CD14-positive monocyte (primary cell): Measurements from ENCODE around the gene MAP1LC3B2. TPM values are rescaled to one million over a fixed set of nuclear protein-coding genes. Genes with fewer than 3 reads are reported as not detected.
A peak's percentile ranks its signal among the peaks of the same experiment; 100 is the strongest.

Experiments
- DNase-seq, 3 donors: peaks; one replicate each; pipeline ENCODE4 v3.0.0-alpha.2; 2011 to 2022
- H2AFZ ChIP-seq: 2 replicates; pipeline ENCODE4 v1.6.0; 2012; ENCODE audit warnings: mild to moderate bottlenecking, low read depth, low read length, inconsistent platforms; ENCODE audit not compliant: insufficient read depth, poor library complexity, severe bottlenecking
- H3K27ac ChIP-seq, 2 donors: 1 replicate in 1 of 2; 2 replicates in 1 of 2; pipeline ENCODE4 v1.5.1; 2012 to 2013; ENCODE audit warnings: low read length in 2 of 2, control low read depth in 1 of 2, inconsistent platforms in 1 of 2, low read depth in 1 of 2, mild to moderate bottlenecking in 1 of 2
- H3K27me3 ChIP-seq, 2 donors: one replicate each; pipeline versions ENCODE4 v1.6.0 to v1.6.1; 2011 to 2013; ENCODE audit warnings: low read length in 2 of 2; ENCODE audit not compliant: control insufficient read depth in 2 of 2, insufficient read depth in 2 of 2
- H3K36me3 ChIP-seq, 2 donors: replicated peaks in 1 of 2; 1 replicate in 1 of 2; 2 replicates in 1 of 2; pipeline versions ENCODE4 v1.5.1 to v1.6.1; 2012 to 2013; ENCODE audit warnings: low read length in 2 of 2, control low read depth in 1 of 2, inconsistent platforms in 1 of 2, mild to moderate bottlenecking in 1 of 2; ENCODE audit not compliant: insufficient read depth in 2 of 2, control insufficient read depth in 1 of 2
- H3K4me1 ChIP-seq, 2 donors: 1 replicate in 1 of 2; 2 replicates in 1 of 2; pipeline versions ENCODE4 v1.5.1 to v1.6.1; 2012 to 2013; ENCODE audit warnings: low read length in 2 of 2, control low read depth in 1 of 2, inconsistent platforms in 1 of 2, mild to moderate bottlenecking in 1 of 2, moderate library complexity in 1 of 2; ENCODE audit not compliant: insufficient read depth in 2 of 2, control insufficient read depth in 1 of 2
- H3K4me2 ChIP-seq: replicated peaks from 2 replicates; pipeline ENCODE3; 2012; ENCODE audit warnings: low read length, moderate library complexity, mild to moderate bottlenecking; ENCODE audit not compliant: poor library complexity, severe bottlenecking; ENCODE audit errors: extremely low read depth
- H3K4me3 ChIP-seq, 3 experiments: fragments of 200-600 bp in 1 of 3; sonication (generic) in 1 of 3; replicated peaks in 1 of 3; 1 replicate in 2 of 3; 2 replicates in 1 of 3; pipeline ENCODE4 v1.5.1; 2011 to 2013; ENCODE audit warnings: low read length in 3 of 3, mild to moderate bottlenecking in 3 of 3, control low read depth in 2 of 3, low read depth in 2 of 3, inconsistent platforms in 1 of 3, moderate library complexity in 1 of 3
- H3K79me2 ChIP-seq: 2 replicates; pipeline ENCODE4 v1.6.0; 2012; ENCODE audit warnings: mild to moderate bottlenecking, control low read depth, inconsistent platforms, low read length, moderate library complexity; ENCODE audit not compliant: insufficient read depth
- H3K9ac ChIP-seq: 2 replicates; pipeline ENCODE4 v1.6.0; 2017; ENCODE audit warnings: low read length, mild to moderate bottlenecking; ENCODE audit not compliant: insufficient read depth, poor library complexity, severe bottlenecking
- H3K9me3 ChIP-seq, 2 donors: replicated peaks in 1 of 2; 1 replicate in 1 of 2; 2 replicates in 1 of 2; pipeline versions ENCODE4 v1.5.1 to v1.6.1; 2012 to 2013; ENCODE audit warnings: low read length in 2 of 2, control low read depth in 1 of 2; ENCODE audit not compliant: control insufficient read depth in 1 of 2, insufficient read depth in 1 of 2
- H4K20me1 ChIP-seq: 2 replicates; pipeline ENCODE4 v1.6.0; 2012; ENCODE audit warnings: mild to moderate bottlenecking, low read length, control low read depth, moderate library complexity; ENCODE audit not compliant: insufficient read depth
- H3K27ac Mint-ChIP-seq, 7 donors: one replicate each; pipeline ENCODE4 v1.8.0; 2020; ENCODE audit warnings: mild to moderate bottlenecking in 7 of 7, mixed read lengths in 7 of 7, moderate library complexity in 6 of 7, inconsistent platforms in 2 of 7
- H3K27me3 Mint-ChIP-seq, 3 donors: one replicate each; pipeline ENCODE4 v1.8.0; 2021 to 2022; ENCODE audit warnings: low read depth in 3 of 3, mild to moderate bottlenecking in 3 of 3, mixed read lengths in 3 of 3, moderate library complexity in 3 of 3, inconsistent platforms in 1 of 3
- H3K36me3 Mint-ChIP-seq, 2 donors: one replicate each; pipeline ENCODE4 v1.8.0; 2020; ENCODE audit warnings: mixed read lengths in 2 of 2, inconsistent platforms in 1 of 2, mild to moderate bottlenecking in 1 of 2
- H3K4me1 Mint-ChIP-seq: one replicate; pipeline ENCODE4 v1.8.0; 2020; ENCODE audit warnings: mild to moderate bottlenecking, mixed read lengths
- H3K4me3 Mint-ChIP-seq, 2 donors: one replicate each; pipeline ENCODE4 v1.8.0; 2020; ENCODE audit warnings: mild to moderate bottlenecking in 2 of 2, mixed read lengths in 2 of 2, moderate library complexity in 1 of 2
- H3K9me3 Mint-ChIP-seq, 7 donors: one replicate each; pipeline ENCODE4 v1.8.0; 2020 to 2022; ENCODE audit warnings: mixed read lengths in 7 of 7, mild to moderate bottlenecking in 6 of 7, moderate library complexity in 6 of 7, inconsistent platforms in 2 of 7
- CTCF ChIP-seq: fragments of 200-600 bp; IDR thresholded peaks from one replicate; pipeline ENCODE4 v1.8.0; 2022; ENCODE audit warnings: antibody characterized with exemption, mild to moderate bottlenecking
- WGBS: methylation state at CpG from one replicate; pipeline ENCODE4 v1.1.5; 2013; ENCODE audit warnings: missing lambda C conversion rate; ENCODE audit not compliant: insufficient coverage; 5-methylcytosine and 5-hydroxymethylcytosine counted together
- intact Hi-C, 2 donors: fragments of 100-400 bp; cut with micrococcal nuclease; formaldehyde crosslinking; loops; one replicate each; pipeline versions ENCODE4 v1.15.0 to v1.15.1; 2023
- polyA plus RNA-seq, 3 donors: library from polyadenylated mRNA; depleted of rRNA in 1 of 3; unstranded in 2 of 3; stranded (reverse) in 1 of 3; fragments of 300-500 nt in 2 of 3; fragments of >200 nt in 1 of 3; fragmentation: Illumina TruSeq in 2 of 3; gene quantifications; 1 replicate in 2 of 3; 2 replicates in 1 of 3; pipeline ENCODE4 v1.2.3, GENCODE V29; 2012 to 2021

The MAP1LC3B2 gene
- polyA plus RNA-seq, 3 donors, result 2.6 to 12.9 (median 6.4) TPM

DNA sequence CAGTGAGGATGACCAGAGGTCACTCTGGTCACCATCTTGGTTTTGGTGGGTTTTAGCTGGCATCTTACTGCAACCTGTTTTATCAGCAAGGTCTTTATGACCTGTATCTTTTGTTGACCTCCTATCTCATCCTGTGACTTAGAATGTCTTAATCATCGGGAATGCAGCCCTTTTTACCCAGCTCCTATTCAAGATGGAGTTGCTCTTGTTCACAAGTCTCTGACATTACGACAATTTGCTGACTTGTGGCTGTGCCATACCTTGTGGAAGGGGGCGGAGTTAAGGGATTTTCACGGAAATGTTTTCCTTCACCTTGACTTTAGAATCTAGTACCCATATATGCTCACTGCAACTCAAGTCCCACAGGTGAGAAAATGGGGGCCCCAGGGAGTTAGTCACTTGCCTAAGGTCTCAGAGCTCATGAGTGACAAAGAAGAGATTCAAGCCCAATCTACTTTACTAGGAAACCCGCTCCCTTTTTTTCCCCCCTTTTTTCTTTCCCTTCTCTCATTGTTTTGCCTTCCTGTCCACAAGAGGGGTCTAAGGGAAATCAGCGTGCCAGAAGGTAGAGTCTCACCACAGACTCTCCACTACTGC, 2.7 kb upstream of the MAP1LC3B2 start:
- H3K4me3 Mint-ChIP-seq, result no peak overlapping the region

More for the DNA sequence above, 2.7 kb upstream of the MAP1LC3B2 start:
- peaks cover 0 to 6% (median 0%) of the 10 kb centered on the region in 7 donors for H3K9me3 Mint-ChIP-seq
- H3K4me1 Mint-ChIP-seq, result peaks cover 50% of the 10 kb centered on the region
- WGBS, result no CpG with 5 or more reads among the region's 6 CpGs
- H2AFZ ChIP-seq, result no peak overlapping the region
- no peak for DNase-seq
- peaks cover 0 to 8% of the 10 kb centered on the region in 2 donors for H3K36me3 Mint-ChIP-seq
- H3K27me3 Mint-ChIP-seq, result peaks cover 0 to 4% (median 0%) of the 10 kb centered on the region in 3 donors
- H3K27ac ChIP-seq, result peak overlapping the region in 1 of 2 donors; percentile 100
- no peak overlapping the region for H3K4me2 ChIP-seq
- H3K4me1 ChIP-seq, result peaks cover 69 to 70% of the 10 kb centered on the region in 2 donors
- peak overlapping the region in 5 of 7 donors; percentile 40 to 100 (median 100) for H3K27ac Mint-ChIP-seq
- no peak overlapping the region for H3K4me3 ChIP-seq
- intact Hi-C loops, result loop anchor here in 1 of 2 donors (10.0 kb wide), 2 partner anchors 152 to 282 kb away; partner anchors contain the start of gene MED13L
- H4K20me1 ChIP-seq, result no peaks in the 10 kb centered on the region
- H3K79me2 ChIP-seq, result peaks cover 10% of the 10 kb centered on the region
- TF ChIP-seq CTCF, result no peak
- no peaks in the 10 kb centered on the region for H3K9me3 ChIP-seq
- H3K36me3 ChIP-seq, result no peaks in the 10 kb centered on the region
- no peaks in the 10 kb centered on the region for H3K27me3 ChIP-seq
- no peak overlapping the region for H3K9ac ChIP-seq
